ENCODE data around the gene FAM200C.

Gene FAM200C

GRCh38 chr5:160398806-160399205, 1.0 kb downstream of the FAM200C start:
- CTCF ChIA-PET: interaction anchor here (1.4 to 2.2 kb wide), 2 partner anchors 8 to 377 kb away, joined by 5 to 10 read pairs; no protein-coding TSS in a partner anchor
- DNase-seq (ENCODE audit: low spot score): no peak
- TF ChIP-seq CTCF (conservative IDR thresholded peaks at IDR 0.05; ENCODE audit: low read depth): no peak
- POLR2A ChIA-PET (ENCODE audit: low non-redundant PET): no interaction called here
- H3K27ac ChIP-seq: no peak overlapping the region

GRCh38 chr5:160397492-160397891, 2.4 kb downstream of the FAM200C start:
- no peak overlapping the region for H3K27ac ChIP-seq
- ChIA-PET CTCF (interaction anchor here (1.0 kb wide), 1 partner anchor 107 kb away, joined by 3 read pairs; no protein-coding TSS in a partner anchor), POLR2A (ENCODE audit: low non-redundant PET) (interaction anchor here (0.6 kb wide), 1 partner anchor 397 kb away, joined by 5 read pairs; no protein-coding TSS in a partner anchor)
- no peak for DNase-seq (ENCODE audit: low spot score)
- TF ChIP-seq CTCF (conservative IDR thresholded peaks at IDR 0.05; ENCODE audit: low read depth): no peak

GRCh38 chr5:160395111-160395510, 4.7 kb downstream of the FAM200C start:
- no peak for TF ChIP-seq CTCF (conservative IDR thresholded peaks at IDR 0.05; ENCODE audit: low read depth)
- ChIA-PET POLR2A (ENCODE audit: low non-redundant PET) (no interaction called here), CTCF (no interaction called here)
- DNase-seq (ENCODE audit: low spot score): no peak
- no peak overlapping the region for H3K27ac ChIP-seq

DNA sequence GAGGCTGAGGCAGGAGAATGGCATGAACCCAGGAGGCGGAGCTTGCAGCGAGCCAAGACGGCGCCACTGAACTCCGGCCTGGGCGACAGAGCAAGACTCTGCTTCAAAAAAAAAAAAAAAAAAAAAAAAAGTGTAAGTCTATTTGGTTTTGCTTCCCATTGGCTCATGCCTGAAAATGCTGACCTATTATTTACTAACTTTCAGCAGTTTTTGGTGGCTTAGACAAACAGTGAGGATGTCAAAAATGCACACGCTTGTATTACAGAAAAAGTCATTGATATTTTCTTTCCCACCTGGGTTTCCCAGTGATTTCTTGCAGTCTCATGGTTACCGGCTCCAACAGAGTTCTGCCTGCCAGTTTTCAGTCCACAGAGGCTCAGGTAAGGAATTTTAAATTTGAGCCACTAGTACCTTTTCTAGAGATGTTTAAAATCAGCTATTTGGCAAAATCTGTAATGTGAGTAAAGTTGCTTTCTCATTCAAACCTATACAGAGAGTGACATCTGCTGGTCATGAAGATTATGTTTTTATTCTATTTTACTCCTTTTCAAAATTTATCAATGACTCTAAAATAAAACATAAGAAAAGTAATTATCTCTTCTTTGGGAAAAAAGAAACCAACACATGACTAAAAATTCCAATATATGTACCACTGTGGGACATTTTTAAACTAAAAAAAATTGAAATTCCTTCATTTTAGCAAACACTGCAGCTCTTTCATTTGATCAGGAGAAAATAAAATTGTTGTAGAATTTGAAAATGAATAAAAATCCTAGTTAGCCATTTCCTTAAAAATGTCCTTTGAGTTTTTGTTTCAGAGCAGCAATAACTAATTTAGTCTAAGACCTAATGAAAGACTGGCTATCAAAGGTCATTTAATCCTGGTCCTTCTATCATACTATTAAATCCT, 8.8 kb downstream of the FAM200C start:
- ChIA-PET POLR2A (ENCODE audit: low non-redundant PET) (no interaction called here), CTCF (interaction anchor here (0.6 to 1.9 kb wide), 33 partner anchors 9 to 1988 kb away, joined by 3 to 15 read pairs (median 4); partner anchors contain the start of genes C1QTNF2 and FAM200C)
- H3K27ac ChIP-seq: no peak overlapping the region
- no peak for DNase-seq (ENCODE audit: low spot score)
- peak; percentile 75 for TF ChIP-seq CTCF (conservative IDR thresholded peaks at IDR 0.05; ENCODE audit: low read depth)

DNA sequence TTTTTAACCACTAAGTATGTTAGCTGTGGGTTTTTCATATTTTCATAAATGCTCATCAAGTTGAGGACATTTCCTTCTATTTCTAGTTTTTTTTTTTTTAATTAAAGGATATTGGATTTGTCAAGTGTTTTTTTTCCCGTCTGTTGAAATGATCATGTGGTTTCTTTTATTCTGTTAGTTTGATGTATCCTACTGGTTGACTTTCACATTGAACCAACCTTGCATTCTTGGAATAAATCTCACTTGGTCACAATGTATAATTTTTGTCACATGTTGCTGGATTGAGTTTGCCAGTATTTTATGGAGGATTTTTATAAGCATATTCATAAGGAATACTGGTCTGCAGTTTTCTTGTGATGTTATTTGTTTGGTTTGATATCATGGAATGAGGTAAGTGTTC, 12.4 kb downstream of the FAM200C start:
- CTCF ChIA-PET: interaction anchor here (0.6 to 0.9 kb wide), 2 partner anchors 144 to 706 kb away, joined by 3 to 4 read pairs; no protein-coding TSS in a partner anchor
- no peak for TF ChIP-seq CTCF (conservative IDR thresholded peaks at IDR 0.05; ENCODE audit: low read depth)
- H3K27ac ChIP-seq: no peak overlapping the region
- no peak for DNase-seq (ENCODE audit: low spot score)
- POLR2A ChIA-PET (ENCODE audit: low non-redundant PET): no interaction called here

DNA sequence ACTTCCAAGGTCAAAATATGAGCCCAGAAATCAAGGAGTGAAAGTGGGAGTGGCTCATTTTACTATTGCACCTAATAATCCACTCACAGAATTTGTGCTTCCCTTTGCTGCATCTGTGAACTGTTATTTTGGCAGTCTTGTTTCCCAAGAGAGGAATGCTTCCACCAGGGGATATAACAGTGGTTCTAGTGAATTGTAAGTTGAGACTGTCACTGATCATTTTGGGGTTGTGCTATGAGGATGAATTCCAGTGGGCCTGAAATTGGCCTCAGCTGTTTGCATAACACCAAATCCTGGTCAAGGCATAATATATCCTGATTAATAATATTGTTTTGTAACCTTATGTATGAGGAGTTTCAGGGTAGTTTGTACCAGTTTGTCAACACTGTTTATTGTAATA, 14.4 kb downstream of the FAM200C start:
- H3K27ac ChIP-seq: no peak overlapping the region
- ChIA-PET CTCF (no interaction called here), POLR2A (ENCODE audit: low non-redundant PET) (no interaction called here)
- DNase-seq (ENCODE audit: low spot score): no peak
- no peak for TF ChIP-seq CTCF (conservative IDR thresholded peaks at IDR 0.05; ENCODE audit: low read depth)
